NCI-H1105 (cell line): ENCODE measurements around the gene MAPKBP1.

Experiments used
- DNase-seq: peaks from one replicate; lab custom pipeline; 2025; lab: John Stamatoyannopoulos, UW

The MAPKBP1 gene

DNA sequence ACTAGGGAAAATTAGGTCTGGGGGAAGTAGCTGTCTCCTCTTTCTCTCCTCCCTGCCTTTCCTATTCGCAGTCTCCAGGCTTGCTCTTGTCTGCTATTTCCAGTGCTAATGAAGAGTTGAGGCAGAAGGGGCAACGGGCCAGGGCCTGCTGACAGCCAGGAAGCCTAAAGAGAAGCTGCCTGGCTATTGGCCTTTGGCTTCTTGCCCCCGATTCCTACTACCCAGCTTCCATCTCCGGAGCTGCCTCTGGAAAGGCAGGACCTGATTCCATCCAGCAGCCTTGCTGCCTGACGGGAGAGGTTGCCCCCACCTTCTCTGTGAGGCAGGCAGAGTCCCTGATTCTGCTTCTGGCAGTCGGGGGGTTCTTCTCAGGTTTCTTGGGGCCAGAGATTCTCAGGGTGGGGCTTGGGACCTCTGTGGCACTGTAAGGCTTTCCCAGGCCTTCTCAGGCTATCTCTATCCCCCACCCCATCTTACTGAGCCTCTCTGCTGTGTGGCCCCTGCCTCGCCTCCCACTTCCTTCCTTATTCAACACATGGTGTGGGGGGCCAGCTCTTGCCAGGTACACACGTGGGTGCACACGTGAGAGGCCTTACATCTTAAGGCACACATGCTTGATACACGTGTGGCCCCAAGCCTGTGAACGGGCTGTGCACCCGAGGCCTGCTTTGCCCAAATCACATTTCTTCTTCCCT lies 35.4 kb downstream of the MAPKBP1 start:
- no peak for DNase-seq

DNA sequence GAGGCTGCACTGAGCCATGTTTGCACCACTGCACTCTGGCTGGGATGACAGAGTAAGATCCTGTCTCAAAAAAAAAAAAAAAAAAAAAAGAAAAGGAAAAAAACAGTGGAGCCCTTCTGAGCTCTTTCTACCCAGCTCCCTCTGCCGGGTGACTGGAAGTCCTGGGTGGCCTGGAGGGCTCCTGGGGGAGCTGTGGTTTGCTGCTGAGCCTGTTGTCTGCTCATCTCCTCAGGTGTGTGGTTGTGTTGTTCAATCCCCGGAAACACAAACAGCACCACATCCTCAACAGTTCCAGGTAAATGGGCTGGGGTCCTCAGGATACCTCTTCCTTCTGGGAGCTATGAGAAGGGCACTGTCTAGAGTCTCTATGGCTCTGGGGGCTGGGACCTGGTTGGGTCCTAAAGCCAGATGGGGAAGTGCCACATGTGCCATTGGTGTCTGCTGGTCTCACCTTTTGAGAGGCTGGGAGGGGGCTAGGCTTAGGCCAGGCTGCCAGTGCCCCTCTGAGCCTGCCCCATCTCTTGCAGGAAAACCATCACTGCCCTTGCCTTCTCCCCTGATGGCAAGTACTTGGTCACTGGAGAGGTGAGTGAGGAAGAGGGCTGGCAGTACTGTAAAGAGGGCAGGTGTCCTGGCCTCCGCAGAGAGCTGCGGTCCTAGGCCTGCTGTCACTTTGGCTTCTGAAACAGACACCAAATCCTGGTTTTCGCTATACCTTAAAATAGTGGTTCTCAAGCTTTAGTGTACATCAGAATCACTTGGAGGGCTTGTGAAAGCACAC lies 36.6 kb downstream of the MAPKBP1 start:
- no peak for DNase-seq

DNA sequence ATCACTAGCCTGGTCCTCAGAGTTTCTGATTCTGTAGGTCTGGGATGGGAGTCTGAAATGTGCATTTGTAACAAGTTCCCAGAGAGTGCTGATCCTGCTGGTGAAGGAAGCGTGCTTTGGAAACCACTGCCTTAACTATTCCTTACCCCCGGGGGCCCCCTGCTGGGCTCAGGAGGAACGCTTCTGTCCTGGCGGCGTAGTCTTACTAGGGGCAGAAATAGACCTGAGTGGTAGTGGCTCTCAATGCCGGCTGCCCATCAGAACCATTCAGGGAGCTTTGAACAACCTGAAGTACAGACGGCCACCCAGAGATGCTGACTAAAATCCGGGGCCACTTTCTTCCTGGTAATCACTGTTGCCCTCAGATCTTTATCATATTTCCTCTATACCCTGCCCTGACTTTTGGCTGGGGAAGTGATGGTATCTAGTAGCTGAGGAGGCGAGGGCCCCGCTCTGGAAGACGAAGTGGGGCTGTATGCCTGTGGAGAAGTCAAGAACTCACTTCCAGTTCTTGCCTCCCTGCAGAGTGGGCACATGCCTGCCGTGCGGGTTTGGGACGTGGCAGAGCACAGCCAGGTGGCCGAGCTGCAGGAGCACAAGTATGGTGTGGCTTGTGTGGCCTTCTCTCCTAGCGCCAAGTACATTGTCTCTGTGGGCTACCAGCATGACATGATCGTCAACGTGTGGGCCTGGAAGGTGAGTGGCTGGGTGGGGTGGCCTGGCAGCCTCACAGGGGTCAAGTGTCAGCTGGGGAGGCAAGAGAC lies 37.3 kb downstream of the MAPKBP1 start:
- DNase-seq, result peak; percentile 41

DNA sequence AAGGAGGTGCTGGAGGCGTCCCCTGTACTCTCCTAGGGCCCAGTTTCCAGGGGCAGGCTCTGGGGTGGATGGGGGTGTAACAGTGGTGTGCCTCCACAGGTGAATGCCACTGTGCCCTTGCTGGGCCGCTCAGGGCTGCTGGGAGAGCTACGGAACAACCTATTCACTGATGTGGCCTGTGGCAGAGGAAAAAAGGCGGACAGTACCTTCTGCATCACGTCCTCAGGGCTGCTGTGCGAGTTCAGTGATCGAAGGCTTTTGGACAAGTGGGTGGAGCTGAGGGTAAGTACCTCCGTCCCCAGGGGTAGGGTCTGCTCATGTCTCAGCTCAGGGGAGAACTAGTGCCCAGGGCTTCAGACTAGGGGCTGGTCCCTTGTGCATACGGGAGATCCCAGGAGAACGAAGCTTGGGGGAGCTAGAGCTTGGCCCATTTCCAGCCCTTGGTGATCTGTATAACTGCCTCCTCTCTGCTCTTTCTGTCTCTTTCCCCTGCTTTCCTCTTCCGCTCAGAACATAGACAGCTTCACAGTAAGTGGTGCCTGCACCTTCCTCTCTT lies 38.6 kb downstream of the MAPKBP1 start:
- DNase-seq, result no peak

DNA sequence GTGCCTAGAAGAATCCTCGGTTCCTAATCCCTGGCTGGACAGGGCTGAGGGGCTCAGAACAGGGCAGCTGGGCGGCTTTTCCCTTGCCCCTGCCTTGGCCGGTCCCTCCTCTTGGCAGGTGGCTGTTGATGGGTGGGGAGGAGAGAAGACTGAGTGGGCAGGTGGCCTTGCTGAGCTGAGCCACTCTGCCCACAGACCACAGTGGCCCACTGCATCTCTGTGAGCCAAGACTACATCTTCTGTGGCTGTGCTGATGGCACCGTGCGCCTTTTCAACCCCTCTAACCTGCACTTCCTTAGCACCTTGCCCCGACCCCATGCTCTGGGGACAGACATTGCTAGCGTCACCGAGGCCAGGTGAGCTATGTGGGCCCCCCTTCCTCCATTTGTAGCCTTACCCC lies 39.1 kb downstream of the MAPKBP1 start:
- no peak for DNase-seq

DNA sequence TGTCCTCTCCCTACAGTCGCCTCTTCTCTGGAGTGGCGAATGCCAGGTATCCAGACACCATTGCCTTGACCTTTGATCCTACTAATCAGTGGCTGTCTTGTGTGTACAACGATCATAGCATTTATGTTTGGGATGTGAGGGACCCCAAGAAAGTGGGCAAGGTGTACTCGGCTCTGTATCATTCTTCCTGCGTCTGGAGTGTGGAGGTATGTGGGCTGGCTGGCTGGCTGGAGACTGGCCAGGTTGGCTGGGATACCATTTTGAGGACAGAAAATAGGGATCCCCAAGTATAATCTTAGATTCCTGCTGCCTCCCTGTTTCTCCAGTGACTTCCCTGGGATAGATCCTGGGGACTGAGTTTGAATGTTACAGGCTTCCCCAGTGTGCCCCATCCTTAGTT lies 40.2 kb downstream of the MAPKBP1 start:
- no peak for DNase-seq

DNA sequence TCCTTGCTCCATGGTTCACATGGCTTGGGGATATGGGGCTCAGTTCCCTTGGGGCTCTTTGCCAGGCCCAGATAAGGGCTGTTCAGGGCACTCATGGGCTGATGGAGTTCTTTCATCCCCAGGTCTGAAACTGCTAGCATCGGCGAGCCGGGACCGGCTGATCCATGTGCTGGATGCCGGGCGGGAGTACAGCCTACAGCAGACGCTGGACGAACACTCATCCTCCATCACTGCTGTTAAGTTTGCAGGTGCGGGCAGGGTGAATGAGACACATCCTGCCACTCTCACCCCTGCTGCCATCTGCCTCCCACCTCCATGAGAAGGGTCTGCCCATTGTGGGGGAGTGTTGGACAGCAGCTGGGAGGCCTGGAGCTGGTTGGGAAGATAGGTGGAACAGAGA lies 42.5 kb downstream of the MAPKBP1 start:
- no peak for DNase-seq

DNA sequence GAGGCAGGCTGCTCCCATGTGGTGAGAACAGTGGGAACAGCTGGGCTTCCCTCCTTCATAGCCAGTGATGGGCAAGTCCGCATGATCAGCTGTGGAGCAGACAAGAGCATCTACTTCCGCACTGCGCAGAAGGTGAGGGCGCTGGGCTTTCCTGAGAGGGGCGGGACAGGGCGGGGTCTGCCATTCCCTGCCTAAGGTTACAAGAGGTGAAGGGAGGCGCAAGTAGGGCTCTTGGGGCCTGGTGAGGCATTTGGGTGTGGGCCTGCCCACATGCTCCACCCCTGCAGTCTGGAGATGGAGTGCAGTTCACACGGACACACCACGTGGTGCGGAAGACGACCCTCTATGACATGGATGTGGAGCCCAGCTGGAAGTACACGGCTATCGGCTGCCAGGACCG lies 43.0 kb downstream of the MAPKBP1 start:
- DNase-seq, result no peak

DNA sequence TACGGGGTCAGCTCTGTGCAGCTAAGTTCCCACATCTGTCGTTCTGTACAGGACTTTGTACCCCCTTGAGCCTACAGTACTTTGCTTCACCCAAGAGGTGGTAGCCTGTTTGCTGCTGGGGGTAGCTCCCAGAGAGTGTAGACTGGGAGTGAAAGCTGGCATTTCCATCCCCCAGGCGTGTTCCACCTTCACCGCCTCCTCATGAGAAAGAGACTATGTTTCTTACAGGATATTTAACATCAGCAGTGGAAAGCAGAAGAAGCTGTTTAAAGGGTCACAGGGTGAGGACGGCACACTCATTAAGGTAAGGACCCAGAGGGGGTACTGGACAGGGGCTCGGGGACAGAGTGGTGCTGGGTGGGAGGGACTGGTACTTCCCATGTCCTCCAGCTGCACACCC lies 43.5 kb downstream of the MAPKBP1 start:
- DNase-seq, result no peak

DNA sequence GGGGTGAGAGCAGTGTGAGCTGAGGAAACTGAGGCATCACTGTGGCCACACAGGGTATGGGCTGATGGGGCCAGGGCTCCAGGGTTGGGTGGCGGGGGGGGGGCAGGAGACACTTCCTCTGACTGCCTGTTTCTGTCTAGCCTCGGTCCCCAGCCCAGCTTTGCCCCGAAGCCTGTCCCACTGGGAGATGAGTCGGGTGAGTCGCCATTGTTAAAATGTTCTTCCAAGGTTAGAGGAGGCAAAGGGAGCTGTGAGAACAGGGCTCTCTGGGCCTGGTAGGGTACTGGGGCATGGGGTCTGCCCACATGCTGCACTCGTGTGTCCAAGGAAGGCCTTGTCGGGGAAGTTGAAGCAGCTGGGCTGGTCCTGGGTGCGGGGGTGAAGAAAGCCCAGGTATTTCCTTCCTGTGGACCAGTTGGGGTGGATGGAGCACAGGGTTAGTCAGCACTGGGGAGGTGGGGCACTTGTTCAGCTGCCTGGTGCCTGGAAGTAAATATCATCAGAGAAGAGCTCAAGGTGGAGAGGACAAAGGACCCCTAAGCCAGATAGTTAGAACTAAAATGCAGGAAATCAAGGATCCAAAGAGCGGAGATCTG lies 45.3 kb downstream of the MAPKBP1 start:
- DNase-seq, result no peak

DNA sequence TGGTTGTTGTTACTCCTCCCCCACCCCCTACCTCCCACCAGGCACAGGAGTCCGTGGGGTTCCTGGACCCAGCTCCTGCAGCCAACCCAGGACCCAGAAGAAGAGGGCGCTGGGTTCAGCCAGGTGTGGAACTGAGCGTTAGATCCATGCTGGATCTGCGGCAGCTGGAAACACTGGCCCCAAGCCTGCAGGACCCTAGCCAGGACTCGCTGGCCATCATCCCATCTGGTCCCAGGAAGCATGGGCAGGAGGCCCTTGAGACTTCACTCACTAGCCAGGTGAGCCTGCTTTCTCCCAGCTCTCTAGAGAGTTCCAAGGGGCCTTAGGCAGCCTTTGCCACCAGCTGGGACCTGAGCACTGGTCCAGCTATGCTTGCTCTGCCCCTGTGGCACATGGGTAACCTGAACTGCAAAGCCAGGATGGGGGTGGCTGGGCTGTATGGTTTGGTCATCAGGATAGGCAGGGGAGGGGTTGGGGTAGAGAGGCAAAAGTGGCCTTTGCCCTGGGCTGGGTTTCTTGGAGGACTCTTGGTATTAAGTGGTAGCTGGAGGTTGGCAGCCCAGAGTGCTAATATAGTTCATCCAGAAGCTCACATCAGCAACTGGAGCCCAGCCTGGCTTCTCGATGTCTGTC lies 46.6 kb downstream of the MAPKBP1 start:
- no peak for DNase-seq

DNA sequence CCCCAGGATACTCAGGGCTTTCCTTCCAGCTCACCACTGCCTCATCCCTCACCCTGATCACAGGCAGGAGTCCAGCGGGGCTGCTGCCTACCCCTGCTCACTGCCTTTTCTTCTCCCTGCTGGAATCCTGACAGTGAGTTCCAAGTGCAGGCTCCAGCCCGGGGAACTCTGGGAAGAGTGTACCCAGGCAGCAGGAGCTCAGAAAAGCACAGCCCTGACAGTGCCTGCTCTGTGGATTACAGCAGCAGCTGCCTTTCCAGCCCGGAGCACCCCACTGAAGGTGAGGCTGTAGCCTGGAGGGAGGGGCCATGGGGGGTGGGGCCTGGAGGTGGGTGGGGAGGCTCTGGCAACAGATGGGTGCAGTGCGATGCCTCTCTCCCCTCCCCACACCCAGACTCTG lies 47.5 kb downstream of the MAPKBP1 start:
- DNase-seq, result no peak

DNA sequence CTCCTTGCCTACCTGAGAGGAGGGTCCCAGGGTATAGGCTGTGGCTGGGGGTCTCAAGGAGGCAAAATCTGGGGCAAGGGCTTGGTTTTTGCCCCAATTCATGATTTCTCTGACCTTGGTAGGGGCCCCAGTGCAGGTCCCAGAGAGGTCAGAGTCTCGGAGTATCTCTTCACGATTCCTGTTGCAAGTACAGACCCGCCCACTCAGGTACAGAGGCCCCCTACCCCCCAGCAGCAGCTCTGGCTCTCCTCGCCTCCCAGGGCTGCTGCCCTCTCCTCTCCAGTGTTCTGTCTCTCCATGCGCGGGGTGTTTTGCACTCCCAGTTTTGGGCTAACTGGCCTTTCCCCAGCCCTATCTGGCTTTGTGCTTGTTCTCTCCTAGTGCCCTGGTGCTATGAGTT lies 48.2 kb downstream of the MAPKBP1 start:
- no peak for DNase-seq

DNA sequence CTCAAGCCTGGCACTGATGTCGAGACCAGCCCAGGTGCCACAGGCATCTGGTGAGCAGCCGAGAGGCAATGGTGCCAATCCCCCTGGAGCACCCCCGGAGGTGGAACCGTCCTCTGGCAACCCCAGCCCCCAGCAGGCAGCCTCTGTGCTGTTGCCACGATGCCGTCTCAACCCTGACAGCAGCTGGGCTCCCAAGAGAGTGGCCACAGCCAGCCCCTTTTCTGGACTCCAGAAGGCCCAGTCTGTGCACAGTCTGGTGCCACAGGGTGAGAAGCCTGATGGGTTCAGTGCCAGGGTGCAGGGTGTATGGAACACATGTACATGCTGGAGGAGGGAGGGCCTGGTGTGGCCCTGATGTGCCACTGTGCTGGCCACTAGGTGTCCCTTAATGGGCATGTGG lies 48.7 kb downstream of the MAPKBP1 start:
- DNase-seq, result no peak

DNA sequence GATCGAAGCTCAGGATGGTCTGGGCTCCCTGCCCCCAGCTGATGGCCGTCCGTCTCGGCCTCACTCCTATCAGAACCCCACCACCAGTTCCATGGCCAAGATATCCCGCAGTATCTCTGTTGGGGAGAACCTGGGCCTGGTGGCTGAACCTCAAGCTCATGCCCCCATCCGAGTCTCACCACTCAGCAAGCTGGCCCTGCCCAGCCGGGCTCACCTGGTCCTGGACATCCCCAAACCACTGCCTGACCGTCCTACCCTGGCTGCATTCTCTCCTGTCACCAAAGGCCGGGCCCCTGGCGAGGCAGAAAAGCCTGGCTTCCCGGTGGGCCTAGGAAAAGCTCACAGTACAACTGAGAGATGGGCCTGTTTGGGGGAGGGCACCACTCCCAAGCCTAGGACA lies 49.2 kb downstream of the MAPKBP1 start:
- DNase-seq, result no peak

DNA sequence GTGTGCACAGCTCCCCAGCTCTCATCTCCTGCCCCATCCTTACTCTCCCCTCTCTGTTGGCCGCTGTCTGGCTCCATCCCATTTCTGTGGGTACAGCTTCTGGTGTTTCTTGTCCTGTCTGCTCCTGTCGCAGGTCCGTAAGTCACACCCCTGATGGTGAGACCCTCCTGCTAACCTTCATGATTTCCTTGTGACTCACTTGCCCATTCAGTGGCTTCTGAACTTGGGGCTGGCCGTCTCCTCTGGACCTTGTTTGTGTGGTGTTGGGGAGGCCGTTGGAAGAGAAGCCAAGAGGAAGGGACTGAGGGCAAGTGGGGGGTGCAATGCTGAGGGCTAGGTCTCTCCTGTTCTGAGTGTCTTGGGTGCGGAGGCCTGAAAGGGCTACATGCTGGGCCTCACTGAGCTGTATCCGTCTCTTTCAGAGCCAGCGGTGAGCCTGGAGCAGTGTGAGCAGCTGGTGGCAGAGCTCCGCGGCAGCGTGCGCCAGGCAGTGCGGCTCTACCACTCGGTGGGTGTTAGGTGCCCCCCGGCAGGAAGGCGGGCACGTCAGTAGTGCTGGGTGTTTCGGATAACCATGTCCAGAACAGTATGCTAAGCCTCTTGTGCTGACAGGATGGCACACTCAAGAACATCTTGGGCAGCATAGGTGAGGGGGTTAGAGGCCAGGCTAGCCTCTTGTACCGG lies 49.9 kb downstream of the MAPKBP1 start:
- DNase-seq, result no peak

DNA sequence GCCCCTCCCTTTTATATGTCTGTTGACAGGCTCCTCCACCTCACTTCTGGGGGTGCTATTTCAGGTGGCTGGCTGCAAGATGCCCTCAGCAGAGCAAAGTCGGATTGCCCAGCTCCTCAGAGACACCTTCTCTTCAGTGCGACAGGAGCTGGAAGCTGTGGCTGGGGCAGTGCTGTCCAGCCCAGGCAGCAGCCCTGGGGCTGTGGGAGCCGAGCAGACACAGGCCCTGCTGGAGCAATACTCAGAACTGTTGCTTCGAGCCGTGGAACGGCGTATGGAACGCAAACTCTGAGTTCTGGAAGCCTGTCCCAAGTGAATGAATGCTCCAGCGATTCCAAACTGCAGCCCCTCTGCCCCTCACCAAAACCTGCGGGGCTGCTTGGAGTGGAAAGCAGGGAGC lies 50.9 kb downstream of the MAPKBP1 start:
- DNase-seq, result no peak

DNA sequence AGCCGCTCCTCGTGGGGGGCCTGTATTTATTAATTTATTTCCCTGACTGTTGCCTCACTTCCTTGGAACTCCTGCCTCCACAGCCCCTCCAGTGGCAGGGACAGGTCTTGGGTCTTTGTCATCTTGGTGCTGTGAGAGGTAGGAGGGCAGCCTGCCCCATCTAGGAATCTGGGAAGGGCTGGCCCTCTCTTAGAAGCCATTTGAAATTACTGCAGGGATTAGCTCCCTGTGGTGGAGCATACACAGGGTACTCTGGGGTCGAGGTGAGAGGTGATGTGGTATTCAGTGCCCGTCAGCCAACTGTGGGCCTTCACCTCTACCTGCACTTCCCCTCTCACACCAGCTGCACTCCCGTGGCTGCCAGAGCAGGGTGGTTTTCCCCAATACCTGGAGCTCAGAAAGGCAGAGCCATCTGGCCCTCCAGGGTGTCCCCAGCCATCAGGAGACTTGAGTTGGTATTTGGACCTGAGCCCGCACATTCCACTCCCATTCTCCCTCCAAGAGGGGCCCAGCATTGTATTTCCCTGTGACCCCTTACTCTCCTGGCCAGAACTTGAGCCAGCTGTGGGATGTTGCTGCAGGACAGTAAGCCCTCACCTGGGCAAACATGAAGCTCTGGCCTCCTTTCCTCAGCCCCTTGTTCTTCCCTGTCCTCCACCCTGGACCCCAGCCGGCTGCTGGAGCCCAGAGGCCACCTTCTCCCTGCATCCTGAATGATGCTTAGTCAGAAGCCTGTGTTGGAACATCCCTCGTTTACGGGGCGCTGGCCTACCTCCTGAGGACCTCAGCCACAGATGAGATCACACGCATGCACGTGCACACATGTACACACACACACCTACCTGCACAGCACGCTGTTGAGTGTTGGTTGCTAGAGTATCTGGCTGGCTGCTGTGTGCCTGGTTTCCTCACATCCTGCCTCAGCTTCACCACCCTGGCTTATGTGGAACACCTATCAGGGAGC lies 51.6 kb downstream of the MAPKBP1 start:
- DNase-seq, result no peak

DNA sequence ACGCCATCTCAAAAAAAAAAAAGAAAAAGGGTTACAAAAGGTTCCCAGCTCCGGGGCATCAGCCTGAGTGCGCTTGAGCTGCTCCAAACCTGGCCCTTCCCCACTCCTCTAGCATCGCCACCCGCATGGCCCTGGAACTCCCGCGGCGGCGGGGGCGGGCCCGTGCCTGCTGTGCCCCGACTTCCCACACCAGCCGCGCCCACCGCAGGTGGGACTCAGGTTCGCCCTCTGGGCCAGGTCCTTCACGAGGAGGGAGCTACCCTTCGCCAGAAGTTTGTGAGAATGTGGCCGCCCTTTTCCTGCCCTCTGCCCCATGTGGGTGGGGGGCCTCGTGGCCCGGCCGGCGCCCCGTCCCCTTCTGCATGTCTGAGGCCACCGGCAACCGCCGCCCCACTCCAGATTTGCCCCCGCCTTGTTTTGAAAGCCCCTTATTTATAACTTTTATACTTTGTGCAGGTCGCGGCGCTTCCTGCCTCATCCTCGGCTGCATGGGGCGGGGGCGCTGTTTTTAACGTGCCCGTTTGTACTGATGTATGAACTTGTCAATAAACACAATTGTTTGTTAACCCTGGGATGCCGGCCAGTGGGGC lies 53.1 kb downstream of the MAPKBP1 start:
- peak; percentile 15 for DNase-seq
